CD4-positive, alpha-beta T cell treated with Interleukin-17A for 1 hour (primary cell): ENCODE data around the gene PHLDB2.

Experiments used
- DNase-seq: peaks from one replicate; pipeline ENCODE4 v3.0.0-alpha.2; 2020

PHLDB2 gene

DNA sequence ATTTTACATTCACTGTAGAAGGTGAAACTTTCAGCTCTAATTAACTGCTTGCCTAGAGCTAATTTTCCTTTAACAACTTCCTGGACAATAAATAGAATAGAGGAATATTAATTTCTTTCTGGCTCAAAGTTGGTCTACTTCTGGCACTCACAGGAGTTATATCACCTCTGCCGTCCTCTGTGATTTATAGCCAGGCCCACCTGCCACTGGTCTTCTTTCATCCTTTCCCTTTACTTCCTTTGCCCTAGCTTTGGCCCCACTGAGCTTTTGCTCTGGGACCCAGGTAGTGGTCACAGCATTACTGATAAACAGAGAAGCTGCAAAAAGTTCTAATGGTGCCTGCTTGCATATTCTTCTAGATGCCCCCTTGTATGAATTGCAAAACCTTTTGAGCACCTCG, 70.4 kb downstream of the PHLDB2 start:
- no peak for DNase-seq

DNA sequence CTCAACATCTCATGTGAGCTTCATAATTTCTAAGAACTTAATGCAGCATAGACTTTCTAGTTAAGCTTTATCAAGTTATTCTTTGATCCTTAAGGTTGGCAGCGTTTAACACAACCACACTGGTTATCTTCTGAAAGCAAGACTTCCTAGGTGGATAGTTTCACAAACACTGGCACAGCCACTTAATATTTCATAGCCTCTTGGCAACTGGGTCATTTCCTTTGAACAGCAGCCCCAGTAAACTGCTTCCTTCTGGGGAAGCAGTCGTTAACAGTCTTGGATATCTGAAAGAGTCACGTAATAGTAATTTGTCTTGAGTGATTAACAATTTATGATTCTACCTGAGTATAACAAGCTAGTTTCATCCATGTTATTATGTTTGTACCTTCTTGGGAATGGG, 73.9 kb downstream of the PHLDB2 start:
- DNase-seq = no peak

DNA sequence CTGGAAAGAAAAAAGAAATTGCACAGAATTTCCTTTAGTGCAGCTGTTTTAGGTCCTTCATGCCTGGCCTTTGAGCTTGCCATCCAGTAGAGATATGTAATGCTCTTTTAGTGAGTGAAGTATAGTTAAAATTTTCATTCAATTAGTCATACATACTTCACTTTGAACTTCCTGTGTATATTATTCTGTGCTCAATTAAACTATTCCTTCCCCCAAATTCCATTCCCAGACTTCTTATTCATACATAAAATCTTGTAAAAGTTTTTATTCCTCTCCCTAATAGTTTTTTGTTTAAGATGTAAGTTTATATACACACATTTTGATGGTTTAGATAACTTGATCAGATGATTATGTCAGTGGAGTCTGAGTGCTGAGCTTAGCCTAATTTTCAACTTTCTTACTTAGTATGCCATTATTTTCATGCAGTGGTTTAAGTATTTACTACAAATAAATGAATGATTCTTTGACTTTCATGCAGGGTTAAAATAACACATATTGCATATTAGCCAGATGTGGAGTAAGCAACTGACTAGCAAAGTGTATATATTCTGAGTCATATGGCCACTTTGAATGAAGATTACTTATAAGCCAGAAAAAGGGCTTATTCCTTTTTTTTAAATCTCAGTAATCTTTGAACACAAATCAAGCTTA, 77.3 kb downstream of the PHLDB2 start:
- DNase-seq = no peak

DNA sequence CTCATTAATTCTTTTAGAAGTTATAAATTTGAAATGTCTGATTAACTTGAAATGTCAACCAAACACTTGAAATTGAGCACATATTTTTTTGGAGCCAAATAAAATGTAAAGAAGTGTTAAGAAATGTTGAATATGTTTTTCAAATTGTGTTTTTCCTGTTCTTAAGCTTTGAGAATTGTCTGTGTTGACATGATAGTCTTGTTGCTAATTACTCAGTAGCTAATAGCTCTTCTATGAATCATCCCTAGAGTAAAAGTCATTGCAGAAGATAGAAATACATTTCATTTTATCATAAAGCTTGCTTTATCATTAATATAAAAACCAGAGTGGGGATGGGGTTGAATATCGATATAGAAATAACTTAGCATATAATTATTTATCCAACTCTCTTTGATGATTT, 77.9 kb downstream of the PHLDB2 start:
- DNase-seq = no peak

DNA sequence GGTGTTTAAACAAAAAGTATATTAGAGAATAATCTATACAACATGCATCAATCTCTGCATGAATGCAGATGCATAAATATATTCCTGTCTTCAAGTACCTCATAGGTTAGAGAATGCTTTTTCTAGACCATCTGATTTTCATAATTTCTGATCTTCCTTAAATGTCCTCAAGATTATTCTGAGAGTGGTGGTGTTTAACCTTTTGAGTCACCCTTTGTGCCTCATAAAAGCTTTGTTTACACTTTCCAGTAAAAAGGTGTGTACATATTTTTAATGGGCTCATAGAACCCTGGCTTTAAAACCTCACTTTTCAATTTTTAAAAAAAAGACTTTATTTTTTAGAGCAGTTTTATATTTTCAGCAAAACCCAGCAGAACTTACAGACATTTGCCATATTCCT, 78.8 kb downstream of the PHLDB2 start:
- DNase-seq = no peak

DNA sequence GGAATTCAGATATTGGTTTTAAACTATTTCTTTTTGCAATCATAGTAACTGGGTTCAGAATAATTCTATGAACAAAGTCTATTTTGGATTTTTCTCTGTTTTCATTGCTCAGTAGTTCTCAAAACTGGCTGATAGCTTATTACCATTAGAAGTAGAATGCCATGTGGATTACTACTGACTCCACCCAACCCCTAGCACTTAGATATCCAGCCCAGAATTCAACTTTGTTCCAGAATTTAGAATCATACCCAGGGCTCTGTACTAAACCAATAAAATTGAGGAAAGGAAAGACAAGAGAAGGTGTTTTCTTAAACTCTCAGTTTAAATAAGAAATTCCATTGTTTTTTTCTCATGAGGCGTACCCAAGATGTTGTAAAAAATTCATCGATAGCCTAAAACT, 80.8 kb downstream of the PHLDB2 start:
- DNase-seq = no peak

DNA sequence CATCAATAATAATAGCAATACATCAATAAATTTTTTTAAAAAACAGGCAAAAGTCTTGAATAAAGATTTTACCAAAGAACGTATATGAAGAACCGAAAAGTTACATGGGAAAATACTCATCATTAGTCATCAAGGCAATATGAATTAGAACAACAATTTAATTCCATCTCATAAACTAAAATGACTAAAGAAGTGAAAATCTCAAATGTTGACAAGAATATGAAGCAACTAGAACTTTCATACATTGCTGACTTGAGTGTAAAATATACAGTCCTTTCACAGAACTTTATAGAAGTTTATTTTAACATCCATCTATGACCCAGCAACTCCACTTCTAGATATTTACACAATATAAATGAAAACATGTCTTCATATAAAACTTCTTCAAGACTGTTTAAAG, 84.5 kb downstream of the PHLDB2 start:
- DNase-seq = no peak

DNA sequence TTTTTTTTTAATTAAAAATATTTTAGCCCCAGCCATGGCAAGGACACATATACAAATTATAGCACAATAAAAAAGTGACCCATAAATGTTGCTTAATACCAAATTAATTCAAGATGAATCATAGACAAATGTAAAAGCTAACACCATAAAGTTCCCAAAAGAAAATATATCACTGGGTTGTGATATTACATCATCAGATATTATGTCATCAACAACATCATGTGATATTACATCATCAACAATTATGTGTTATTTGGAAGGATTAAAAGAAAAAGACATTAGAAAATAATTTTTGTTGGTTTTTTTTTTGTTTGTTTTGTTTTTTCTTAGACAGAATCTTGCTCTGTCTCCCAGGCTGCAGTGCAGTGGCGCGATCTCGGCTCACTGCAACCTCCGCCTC, 85.3 kb downstream of the PHLDB2 start:
- DNase-seq = no peak

DNA sequence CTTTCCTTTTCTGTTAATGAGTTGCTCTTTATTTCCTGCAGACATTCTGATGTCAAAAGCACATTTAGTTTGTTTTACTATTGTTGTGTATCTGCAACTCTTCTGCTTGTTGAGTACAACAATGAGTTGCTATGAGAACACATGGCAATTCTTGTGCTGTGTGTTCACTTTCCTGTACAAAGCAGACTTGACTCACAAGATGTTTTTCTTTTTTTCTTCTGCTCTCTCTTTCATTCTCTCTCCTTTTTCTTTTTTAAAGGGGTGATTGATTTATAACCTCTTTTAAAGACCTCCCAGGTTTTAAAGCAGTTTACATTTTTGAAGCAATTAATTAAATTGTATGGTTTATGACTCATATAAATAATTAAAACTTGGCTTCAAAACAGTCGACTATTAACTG, 88.2 kb downstream of the PHLDB2 start:
- DNase-seq = no peak

DNA sequence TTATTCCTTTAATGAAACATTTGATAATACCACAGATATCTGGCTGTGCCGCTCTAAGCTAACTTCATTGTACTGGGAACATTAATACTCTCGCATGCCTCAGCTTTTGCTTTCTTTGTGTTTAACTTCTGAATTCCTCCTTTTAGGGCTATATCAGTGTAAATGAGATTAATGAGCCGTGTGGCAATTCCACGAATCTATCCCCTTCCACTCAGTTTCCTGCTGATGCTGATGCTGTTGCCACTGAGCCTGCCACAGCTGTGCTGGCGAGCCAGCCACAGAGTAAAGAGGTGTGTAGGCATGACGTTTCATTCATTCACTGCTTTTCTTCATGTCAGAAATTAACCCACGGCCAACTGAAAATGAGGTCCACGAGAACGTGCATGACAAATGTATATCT, 89.7 kb downstream of the PHLDB2 start:
- DNase-seq = no peak

DNA sequence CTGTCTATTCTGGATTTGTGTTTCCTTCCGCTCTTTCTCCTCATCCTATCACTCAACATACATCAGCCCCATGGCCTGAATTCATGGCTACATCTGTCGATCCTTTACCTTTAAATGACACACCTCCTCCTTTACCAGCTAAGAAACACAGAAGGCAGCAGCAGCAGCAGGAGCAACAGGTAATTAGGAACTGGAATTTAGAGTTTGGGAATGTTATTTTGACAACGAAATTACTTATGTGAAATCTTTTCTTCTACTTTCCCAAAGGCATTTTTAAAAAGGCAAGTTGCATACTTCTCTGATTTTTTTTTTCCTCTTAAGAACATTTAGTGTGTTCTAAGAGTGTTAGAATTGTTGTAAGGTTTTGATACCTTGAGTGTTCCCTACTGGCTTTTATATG, 90.6 kb downstream of the PHLDB2 start:
- no peak for DNase-seq

DNA sequence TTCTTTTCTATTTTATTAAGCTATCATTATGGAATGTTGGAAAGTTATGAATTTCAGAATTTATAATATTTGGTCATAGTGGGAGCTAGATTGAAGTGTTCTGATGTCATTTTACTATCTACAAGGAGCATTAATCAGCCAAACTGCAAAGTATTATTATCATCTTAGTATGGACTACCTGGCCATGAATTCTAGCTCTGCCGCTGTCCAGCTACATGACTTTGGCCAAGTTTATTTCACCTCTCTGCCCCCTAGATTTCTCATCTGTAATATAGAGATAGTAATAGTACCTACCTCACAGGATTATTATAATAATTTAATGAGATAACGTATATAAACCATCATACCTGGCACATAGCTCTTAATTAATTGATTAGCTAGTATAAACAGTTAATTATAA, 92.0 kb downstream of the PHLDB2 start:
- DNase-seq = no peak

DNA sequence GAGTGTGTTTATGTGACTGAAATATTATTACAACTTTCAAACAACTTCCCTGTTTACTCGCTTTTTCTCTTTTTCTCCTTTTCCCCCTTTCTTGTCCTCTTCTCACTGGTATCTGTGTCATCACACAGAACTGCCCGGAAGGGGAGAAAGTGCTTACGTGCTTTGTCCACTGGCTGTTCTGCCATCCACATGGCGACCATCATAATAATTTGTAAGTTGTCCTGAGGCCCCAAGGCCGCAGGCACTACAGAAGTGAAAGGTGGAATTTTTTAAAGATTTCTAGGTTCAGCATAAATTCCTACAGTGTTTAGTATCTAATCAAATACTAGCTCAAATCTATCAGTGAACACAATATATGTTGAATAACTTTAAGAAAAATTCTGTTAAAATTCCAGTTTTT, 93.0 kb downstream of the PHLDB2 start:
- DNase-seq = no peak

DNA sequence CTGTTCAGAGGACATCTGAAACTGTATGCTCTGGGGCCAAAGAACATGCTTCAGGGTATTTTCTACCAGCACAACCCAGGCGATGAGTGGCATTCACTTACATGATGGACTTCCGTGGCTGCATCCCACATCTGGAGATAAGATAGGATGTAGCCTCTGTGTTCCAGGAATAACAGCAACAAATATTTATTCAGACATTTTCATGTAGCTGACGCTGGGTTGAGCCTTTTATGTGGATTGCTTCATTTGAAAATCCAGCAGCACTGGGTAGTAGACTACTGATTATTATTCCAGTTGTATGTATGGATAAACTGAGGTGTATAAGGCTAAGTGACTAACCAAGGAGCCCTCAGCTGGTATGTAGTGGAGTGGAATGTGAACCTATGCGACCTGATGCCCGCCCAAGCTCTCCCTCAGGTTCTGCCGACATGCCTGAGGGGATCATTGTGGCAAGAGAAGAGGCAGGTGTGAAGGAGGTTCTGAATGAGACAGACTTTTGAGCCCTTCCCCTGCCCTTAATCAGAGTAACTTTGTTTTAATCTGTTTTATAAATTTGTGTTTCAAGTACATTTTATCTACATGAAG, 93.9 kb downstream of the PHLDB2 start:
- DNase-seq = no peak

DNA sequence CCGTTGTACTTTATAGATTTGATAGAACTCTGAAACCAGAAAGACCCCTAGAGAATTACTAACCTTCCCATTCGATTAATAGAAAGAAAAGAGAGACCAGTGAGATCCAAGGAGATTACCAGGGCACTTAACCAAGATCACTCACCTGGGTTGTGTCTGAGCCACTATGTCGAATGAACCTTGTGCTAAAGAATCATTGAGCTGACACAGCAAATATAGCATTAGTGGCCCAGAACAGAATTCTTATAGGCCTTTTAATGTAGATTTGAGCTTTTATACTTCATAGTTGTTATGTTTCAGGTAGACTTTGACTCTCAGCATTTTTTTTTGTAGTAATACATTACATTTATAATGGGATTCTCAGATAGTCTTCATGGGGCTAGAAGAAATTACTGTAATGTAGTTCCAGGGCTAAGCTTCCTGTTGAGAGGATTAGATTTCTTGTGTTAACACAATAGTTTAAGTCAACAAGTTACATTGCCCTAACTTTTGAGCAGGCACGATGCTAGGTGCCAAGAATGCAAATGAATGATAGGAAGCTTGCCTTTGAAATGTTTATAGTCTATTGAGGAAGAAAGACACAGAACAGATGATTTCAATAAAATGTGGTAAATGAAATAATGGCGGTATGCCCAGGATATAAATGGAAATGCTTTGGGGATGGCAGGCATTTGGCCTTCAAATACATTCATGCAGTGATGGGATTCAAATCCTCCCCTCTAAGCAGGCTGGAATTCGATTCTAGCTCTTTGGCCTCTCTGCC, 95.3 kb downstream of the PHLDB2 start:
- no peak for DNase-seq

DNA sequence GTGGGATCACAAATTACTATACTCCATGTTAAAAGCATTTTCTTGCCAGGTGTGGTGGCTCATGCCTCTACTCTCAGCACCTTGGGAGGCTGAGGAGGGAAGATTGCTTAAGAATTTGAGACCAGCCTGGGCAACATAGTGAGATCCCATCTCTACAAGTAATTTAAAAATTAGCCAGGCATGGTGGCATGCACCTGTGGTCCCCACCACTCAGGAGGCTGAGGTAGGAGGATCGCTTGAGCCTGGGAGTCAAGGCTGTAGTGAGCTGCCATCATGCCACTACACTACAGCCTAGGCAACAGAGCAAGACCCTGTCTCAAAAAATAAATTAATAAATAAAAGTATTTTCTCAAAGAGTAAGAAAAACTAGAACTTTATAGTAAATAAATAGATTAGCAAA, 96.8 kb downstream of the PHLDB2 start:
- DNase-seq = no peak

DNA sequence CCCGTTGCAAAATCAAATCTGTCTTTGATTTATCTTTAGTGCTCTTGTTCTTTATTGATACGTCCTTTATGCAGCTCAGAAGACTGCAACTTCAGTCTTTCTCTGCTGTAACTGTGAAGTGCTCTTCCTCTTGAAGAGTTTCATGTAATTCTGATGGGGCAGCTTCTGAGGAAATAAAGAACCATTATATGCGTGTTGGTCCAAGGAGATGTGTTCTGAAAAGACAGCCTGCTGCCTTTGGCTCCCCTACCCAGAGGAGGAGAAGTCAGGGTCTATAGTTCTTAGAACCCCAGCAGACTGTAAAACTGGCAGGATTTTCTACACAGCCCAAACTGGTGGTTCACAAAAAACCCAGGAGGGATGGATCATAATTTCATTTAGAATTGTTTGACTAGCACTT, 97.4 kb downstream of the PHLDB2 start:
- DNase-seq = no peak

DNA sequence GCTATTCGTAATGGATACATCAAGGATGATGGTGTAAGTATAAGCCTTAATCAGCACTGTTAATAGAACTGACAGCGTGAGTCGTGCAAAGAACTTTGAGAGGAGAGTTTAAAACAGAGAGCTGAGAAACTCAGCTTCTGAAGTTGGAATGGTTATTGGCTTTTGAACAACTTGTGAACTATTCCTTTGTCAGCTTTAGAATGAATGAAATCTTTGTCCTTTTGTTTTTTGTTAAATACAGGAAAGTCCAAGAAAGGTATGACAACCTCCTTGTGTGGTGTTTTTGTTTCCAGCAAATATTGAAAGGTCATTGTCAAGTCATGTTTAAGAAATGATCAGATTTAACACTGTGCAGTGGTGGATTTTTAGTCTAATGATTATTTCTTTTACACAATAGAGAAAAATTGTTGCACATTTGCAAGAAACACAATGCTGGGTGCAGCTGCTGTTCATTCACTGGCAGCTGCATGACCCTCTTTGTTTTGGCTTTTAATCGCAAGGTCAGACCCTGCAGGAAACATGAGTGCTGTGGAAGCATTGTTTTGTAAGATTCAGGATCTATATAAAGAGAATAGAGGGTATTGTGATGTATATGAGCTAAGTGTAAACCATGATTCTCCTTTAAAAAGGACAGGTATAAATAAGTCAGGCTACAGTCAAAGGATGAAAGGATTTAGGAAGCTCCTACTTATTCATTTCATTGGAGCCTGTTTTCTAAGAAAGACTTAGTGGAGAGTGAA, 98.1 kb downstream of the PHLDB2 start:
- DNase-seq = no peak

DNA sequence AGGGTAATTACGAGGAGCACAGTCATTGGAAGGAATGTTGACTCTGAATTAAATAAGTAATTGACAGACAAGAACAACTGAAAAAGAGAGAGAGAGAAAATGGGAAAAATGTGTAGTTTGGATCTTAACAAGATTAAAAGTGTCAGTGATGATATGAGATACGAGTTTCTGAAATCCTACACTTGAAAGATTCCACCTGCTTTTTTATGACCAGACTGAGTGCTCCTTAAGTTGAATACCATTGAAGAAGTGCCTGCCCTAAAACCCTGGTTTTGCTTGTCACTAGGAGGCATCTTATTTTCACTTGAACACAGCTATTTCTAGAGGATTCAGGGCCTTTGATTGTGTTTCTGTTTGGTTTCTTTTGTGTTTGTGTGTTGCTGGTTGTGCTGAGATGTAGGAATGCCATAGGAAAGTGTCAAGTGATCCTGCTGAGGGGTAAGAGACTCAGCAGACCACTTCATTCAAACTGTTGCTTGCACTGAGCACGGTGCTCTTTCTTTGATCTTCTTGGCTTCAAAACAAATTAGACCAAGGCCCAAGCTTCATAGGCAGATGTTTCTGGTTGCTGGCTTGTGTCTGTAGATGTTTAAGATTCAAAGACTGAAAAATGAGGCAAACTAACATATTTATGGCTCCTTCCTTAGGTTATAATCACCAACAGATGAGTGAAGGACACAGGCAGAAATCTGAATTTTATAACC, 102.5 kb downstream of the PHLDB2 start:
- DNase-seq = no peak

DNA sequence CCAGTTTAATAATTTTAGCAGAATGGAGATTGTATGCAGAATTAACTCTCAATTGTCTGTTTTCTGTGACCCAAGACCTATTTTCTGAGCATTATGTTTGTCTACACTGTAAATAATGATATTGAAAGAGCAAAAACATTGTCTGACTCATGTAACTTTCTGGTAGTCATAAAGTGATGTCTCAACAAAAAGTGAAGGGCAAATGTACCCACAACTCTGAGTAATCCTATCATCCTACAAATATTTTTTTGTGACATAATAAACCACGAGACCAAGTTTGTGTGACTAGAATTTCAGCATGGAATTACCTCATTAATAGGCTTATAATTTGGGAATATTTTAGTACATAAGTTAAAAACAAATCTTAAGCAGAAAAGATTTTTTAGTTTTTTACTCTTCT, 104.4 kb downstream of the PHLDB2 start:
- DNase-seq = no peak

DNA sequence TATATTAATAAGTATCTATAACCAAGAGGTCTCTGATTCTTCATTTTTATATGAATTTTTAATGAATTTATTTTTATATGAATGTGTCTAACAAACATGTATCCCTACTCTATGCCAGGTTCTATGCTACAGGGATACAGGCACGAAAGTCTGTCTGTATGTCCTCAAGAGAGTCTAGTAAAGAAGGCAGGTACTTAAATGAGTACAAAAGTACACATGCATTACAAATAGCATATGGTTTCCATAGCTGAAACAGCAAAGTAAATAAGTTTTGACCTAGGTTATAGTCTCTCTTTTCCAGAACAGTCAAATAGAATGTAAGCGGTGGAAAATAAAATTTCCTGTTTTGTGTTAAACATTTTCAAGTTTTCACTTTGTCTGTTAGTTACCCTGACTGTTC, 106.4 kb downstream of the PHLDB2 start:
- DNase-seq = no peak

DNA sequence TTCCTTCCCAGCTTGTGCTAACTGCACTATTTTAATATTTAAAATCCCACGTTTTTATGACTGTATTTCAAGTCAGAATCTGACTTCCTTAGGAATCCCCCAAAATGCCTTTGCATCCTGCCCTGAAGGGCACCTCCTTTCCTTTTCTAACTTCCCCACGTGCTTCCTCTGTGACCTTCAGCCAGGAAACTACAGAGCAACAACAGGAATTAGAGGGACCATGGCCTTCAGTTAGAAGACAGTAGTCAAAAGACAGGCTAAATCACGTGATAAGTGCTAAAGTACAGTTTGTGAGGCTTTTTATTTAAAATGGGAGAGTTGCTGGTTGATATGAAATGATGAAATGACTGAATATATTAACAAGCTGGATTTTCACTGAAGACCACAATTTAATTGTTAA, 108.0 kb downstream of the PHLDB2 start:
- no peak for DNase-seq

DNA sequence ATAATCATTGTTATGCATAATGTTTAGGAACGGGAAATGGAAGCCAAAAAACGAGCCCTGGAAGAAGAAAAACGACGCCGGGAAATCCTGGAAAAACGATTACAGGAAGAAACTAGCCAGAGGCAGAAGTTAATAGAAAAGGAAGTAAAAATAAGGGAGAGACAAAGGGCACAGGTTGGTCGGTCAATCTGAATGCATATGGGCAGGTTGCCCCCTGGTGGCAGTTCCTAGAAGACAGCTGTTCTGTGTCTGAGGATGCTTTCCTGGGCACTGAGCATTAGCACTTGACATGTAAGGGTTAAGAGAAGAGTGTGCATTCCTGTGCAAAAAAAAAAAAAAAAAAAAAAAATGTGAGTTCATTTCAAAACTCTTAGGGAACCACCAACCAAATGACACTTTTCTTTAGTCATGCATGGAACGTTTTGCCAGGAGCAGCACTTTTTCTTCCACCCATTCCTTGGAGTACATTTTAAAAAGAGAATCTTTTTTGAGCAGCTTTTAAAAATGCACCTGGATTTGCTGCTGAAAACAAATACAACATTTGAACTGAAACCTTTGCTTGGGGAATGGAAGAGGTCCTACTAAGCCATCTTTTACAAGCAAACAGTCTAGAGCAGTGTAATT, 108.7 kb downstream of the PHLDB2 start:
- peak; percentile 82 for DNase-seq
